Measurements from ENCODE around the gene HRG.
A peak's percentile ranks its signal among the peaks of the same experiment; 100 is the strongest.
"Not testable (repeated sequence)": the region's sequence is repeated elsewhere in the genome, so short reads cannot be mapped to it uniquely, and the experiment has no call there.

The HRG gene

DNA sequence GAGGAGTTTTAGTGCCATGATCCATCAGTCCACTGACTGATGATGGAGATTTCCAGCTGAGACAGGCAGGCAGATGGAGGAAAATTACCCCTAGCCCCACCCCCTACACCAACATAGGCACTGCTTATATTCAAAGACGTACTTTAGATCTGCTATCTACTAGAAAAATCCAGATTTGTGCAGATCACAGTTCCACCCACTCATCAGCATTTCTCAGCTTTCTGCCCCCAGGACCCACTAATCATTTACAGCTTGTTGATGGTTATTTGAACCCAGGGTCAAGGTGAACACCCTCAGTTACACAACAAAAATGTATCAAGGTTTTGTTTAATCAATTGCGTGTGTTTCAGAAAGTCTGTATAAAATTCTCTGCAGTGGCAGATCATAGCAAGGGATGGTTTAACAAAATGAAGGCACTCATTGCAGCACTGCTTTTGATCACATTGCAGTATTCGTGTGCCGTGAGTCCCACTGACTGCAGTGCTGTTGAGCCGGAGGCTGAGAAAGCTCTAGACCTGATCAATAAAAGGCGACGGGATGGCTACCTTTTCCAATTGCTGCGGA, at the start of gene HRG:
Gene HRG (plus strand): TSS at position 390 of the 564 bp plus-strand sequence. CDS start 18 bp downstream, at position 408.
- no peak for DNase-seq

- no peak for DNase-seq
Observed at GRCh38 chr3:186616299-186616617, 49.6 kb upstream of the HRG start.

GRCh38 chr3:186617036-186617946, 48.5 kb upstream of the HRG start:
- DNase-seq, result peak; percentile 86

GRCh38 chr3:186618318-186618938, 47.4 kb upstream of the HRG start:
- no peak for DNase-seq

DNA sequence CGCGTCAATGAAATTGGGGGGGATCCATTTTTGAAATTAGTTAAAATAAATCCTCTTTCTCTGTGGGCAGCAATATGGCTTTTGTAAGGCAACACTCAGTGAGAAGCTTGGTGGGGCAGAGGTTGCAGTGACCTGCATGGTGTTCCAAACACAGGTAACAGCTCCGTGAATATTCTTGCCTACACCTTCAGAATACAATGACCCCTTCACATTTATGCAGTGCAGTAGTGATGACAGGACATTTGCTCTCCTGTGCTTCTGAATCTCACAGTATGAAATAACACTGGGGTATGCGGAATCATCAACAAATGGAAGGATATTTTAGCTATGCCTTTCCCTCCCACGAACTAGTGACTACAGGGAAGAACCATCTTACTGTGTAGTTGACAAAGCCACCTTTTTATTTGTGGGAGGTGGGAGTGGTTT, 46.0 kb upstream of the HRG start:
- DNase-seq, result no peak

DNA sequence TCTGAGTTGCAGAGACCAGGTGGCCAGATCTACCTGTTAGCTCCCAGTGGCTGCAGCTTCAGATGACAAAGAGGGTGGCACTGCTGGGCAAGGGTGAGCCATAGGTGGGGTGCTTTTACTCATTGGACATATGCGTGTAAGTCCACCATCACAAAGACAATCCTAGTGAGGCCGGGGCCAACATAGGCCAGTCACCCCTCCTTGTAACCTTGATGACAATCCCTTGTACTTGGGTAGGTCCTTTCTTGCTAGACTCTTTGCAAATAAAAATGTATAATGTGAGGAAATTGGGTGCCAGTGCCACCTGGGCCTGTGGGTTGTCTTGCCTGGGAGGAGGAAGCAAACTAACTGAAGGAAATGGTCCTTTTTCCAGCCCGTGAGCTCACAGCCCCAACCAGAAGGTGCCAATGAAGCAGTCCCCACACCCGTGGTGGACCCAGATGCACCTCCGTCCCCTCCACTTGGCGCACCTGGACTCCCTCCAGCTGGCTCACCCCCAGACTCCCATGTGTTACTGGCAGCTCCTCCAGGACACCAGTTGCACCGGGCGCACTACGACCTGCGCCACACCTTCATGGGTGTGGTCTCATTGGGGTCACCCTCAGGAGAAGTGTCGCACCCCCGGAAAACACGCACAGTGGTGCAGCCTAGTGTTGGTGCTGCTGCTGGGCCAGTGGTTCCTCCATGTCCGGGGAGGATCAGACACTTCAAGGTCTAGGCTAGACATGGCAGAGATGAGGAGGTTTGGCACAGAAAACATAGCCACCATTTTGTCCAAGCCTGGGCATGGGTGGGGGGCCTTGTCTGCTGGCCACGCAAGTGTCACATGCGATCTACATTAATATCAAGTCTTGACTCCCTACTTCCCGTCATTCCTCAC, 45.4 kb upstream of the HRG start:
- DNase-seq, result no peak

DNA sequence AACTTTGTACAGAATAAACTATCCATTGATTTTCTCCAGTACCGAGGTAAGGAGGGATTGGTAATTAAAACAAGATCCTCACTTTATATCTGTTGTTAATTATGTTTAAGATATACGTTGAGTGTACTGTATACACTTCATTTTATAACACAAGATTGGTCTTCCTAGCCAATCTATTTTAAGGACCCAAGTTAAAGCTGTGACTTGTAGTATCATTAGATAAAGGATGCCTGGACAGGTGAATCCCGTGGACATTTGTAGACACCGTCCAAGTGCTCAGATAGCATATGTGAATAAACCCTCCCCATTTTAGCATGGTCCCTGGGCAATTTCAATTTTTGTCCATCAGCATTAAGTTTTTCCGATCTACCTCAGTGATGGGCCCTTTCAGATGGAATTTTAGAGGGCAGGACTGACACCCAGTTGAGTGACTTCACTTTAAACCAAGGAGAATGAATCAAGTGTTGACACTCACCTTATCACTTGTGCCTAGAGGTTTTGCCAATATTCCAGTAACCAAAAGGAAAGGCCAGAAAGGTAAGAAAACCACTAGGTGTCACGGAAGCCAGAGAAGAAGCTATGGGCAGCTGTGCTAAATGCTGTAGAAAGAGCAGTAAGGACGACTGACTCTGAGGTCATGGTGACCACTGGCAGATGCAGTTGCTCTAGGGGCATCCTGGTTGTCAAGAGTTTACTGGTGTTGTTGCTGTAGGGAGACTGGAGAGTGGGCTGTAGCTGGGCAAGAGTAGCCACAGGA, 43.7 kb upstream of the HRG start:
- DNase-seq, result no peak

- DNase-seq, result no peak
Observed at GRCh38 chr3:186622651-186623310, 43.0 kb upstream of the HRG start.

DNA sequence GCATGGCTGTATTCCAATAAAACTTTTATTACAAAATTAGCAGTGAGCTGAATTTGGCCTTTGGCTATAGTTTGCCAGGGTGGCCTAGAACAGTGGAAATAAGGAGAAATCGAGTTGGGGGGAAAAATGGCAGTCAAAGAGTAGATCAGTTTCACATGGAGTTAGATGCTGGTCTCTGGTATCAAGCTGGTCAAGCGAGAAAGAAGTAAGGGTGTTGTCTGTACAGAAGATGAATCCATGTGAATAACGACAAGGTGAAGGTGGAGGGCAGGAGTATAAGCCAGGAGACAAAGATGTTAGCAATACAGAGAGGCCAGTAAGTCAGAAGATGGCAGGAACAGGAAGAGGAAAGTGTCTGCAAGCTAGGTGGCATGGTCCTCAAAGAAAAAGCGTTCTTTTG, 41.2 kb upstream of the HRG start:
- no peak for DNase-seq

- DNase-seq, result no peak
Observed at GRCh38 chr3:186625600-186626042, 40.2 kb upstream of the HRG start.

- no peak for DNase-seq
Observed at GRCh38 chr3:186626254-186626847, 39.5 kb upstream of the HRG start.

GRCh38 chr3:186627852-186628414, 37.9 kb upstream of the HRG start:
- no peak for DNase-seq

GRCh38 chr3:186628756-186629155, 37.1 kb upstream of the HRG start:
- no peak for DNase-seq

GRCh38 chr3:186630950-186631641, 34.7 kb upstream of the HRG start:
- no peak for DNase-seq

GRCh38 chr3:186633481-186633880, 32.3 kb upstream of the HRG start:
- no peak for DNase-seq

GRCh38 chr3:186634207-186634606, 31.6 kb upstream of the HRG start:
- not testable (repeated sequence) for DNase-seq

- no peak for DNase-seq
Observed at GRCh38 chr3:186635532-186635931, 30.3 kb upstream of the HRG start.

- DNase-seq, result no peak
Observed at GRCh38 chr3:186636536-186636935, 29.3 kb upstream of the HRG start.

- no peak for DNase-seq
Observed at GRCh38 chr3:186637686-186638085, 28.1 kb upstream of the HRG start.

DNA sequence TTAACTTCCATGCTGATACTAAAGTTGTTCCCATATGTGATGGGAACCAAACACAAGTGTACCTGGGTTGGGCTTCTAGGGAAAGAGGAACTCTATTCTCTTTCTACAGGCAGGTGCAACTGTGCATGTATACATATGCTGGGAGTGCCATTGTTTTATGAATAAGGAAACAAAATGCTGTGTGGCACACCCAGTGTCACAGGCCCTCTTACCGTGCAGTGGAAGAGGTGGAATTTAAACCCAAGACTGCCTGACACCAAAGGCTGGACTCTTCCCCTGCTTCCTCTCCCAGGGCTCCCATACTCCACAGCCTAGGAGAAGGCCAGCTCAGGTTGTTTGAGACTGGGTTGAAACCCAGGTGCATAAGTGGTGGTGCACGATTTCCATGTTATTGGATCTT, 27.6 kb upstream of the HRG start:
- no peak for DNase-seq
